ENCODE results near the gene ACVR1B.

- TF ChIP-seq, protein P1, sequence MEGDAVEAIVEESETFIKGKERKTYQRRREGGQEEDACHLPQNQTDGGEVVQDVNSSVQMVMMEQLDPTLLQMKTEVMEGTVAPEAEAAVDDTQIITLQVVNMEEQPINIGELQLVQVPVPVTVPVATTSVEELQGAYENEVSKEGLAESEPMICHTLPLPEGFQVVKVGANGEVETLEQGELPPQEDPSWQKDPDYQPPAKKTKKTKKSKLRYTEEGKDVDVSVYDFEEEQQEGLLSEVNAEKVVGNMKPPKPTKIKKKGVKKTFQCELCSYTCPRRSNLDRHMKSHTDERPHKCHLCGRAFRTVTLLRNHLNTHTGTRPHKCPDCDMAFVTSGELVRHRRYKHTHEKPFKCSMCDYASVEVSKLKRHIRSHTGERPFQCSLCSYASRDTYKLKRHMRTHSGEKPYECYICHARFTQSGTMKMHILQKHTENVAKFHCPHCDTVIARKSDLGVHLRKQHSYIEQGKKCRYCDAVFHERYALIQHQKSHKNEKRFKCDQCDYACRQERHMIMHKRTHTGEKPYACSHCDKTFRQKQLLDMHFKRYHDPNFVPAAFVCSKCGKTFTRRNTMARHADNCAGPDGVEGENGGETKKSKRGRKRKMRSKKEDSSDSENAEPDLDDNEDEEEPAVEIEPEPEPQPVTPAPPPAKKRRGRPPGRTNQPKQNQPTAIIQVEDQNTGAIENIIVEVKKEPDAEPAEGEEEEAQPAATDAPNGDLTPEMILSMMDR (IDR thresholded peaks at IDR 0.05) = no peak
- TF ChIP-seq POLR2A (IDR thresholded peaks at IDR 0.05) = no peak
These were observed 91.3 kb downstream of the ACVR1B start for GRCh38 chr12:52042706-52043385.
